H1 (cell line): Measurements from ENCODE around the gene PCCA. TPM values are rescaled to one million over a fixed set of nuclear protein-coding genes. Genes with fewer than 3 reads are reported as not detected.

Experiments used
- CEBPB ChIP-seq: IDR thresholded peaks from 2 replicates; pipeline ENCODE4 v1.6.1; 2012; ENCODE audit warnings: low read depth, low read length
- CHD7 ChIP-seq: fragments of 300-600 bp; sonication (generic); IDR thresholded peaks from 2 replicates; pipeline ENCODE4 v1.7.1; 2012; ENCODE audit warnings: low read length, moderate library complexity, mild to moderate bottlenecking, inconsistent platforms; ENCODE audit not compliant: insufficient replicate concordance
- MAFK ChIP-seq: IDR thresholded peaks from 2 replicates; pipeline ENCODE4 v1.6.1; 2012; ENCODE audit warnings: low read depth, mild to moderate bottlenecking, improper control_type of control experiment, low read length
- SIX5 ChIP-seq: IDR thresholded peaks from 2 replicates; pipeline ENCODE4 v1.6.1; 2011; ENCODE audit warnings: mild to moderate bottlenecking, low read depth, low read length
- TAF1 ChIP-seq: IDR thresholded peaks from 2 replicates; pipeline ENCODE4 v1.6.1; 2011; ENCODE audit warnings: mild to moderate bottlenecking, low read depth, low read length
- polyA plus RNA-seq, 7 experiments: library from polyadenylated mRNA; depleted of rRNA in 3 of 7; stranded (reverse) in 5 of 7; unstranded in 2 of 7; fragments of >200 nt in 5 of 7; fragments of 200-250 nt in 2 of 7; gene quantifications; 1 replicate in 5 of 7; 2 replicates in 1 of 7; 4 replicates in 1 of 7; pipeline versions ENCODE4 v1.2.1 to v1.2.3, GENCODE V29; 2011 to 2013; ENCODE audit warnings: missing spikeins in 2 of 7, mixed read lengths in 2 of 7
- total RNA-seq: library from RNA; stranded (reverse); fragmentation: NEBNext Ultra II Directional; extraction: Animal tissue kit (Norgen Biotek cat#: 25700); gene quantifications from 2 replicates; pipeline ENCODE4 v1.2.1, GENCODE V29; 2021

Gene PCCA
- total and polyA plus RNA-seq, 2 of the 8 experiments (the other 6 are each of a cell fraction or from before 2014, with no cell fraction given): 18.4 to 49.8 TPM

- TF ChIP-seq CHD7 (no peak), SIX5 (no peak), MAFK (no peak), CEBPB (no peak), TAF1 (no peak)
These were observed 310.6 kb downstream of the PCCA start (continued) for GRCh38 chr13:100399455-100399854.
